PFSK-1 (cell line): ENCODE results near the gene ATP6V0D1.

ENCODE experiments used
- POLR2AphosphoS5 ChIP-seq: IDR thresholded peaks from 2 replicates; pipeline ENCODE4 v1.6.1; 2012; ENCODE audit warnings: low read depth, mild to moderate bottlenecking, control low read depth, low read length, moderate library complexity
- REST ChIP-seq, 2 experiments: IDR thresholded peaks; 2 replicates each; pipeline versions ENCODE4 v1.6.1 to v1.8.0; 2011 to 2012; ENCODE audit warnings: low read depth in 2 of 2, low read length in 2 of 2, control low read depth in 1 of 2, inconsistent platforms in 1 of 2, mild to moderate bottlenecking in 1 of 2, moderate library complexity in 1 of 2; ENCODE audit not compliant: insufficient read depth in 1 of 2
- SIN3A ChIP-seq: IDR thresholded peaks from 2 replicates; pipeline ENCODE4 v1.6.1; 2012; ENCODE audit warnings: mild to moderate bottlenecking, low read length, moderate library complexity, borderline replicate concordance; ENCODE audit not compliant: insufficient read depth
- TAF1 ChIP-seq: IDR thresholded peaks from 2 replicates; pipeline ENCODE4 v1.6.1; 2012; ENCODE audit warnings: low read length, control low read depth, borderline replicate concordance; ENCODE audit not compliant: insufficient read depth

- TF ChIP-seq REST (IDR thresholded peaks at IDR 0.05; ENCODE audit: insufficient read depth in 1 of 2, low read depth in 2 of 2, low read length in 2 of 2) = no peak
- TF ChIP-seq POLR2AphosphoS5 = no peak
- TF ChIP-seq TAF1 = no peak
- TF ChIP-seq SIN3A = no peak
Observed at GRCh38 chr16:67468731-67469130, 12.2 kb downstream of the ATP6V0D1 start.
